ENCODE results near the gene CCNYL1. TPM values are rescaled to one million over a fixed set of nuclear protein-coding genes. Genes with fewer than 3 reads are reported as not detected.

The CCNYL1 gene
- total and polyA plus RNA-seq, 9 donors: 4.3 to 13.8 (median 7.4) TPM

DNA sequence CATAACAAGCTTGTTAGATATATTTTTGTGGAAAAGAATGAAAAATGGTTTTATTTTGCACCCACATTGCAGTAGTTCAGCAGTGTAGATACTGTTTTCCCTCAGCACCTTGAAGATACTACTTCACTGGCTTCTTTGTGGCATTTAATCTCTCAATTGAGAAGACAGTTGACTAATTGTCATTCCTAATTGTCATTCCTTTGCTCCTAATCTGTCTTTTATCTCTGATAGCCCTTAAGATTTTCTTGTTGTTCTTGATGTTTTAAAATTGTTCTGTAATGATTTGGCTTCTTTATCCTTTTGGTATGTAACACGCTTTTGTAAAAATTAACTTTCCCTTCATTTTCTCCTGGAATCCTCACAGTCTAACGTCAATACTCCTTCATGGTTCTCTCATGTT is 38.0 kb upstream of the CCNYL1 start:
- H3K27ac ChIP-seq: no peak overlapping the region
- H3K27me3 ChIP-seq: no peaks in the 10 kb centered on the region
- no peaks in the 10 kb centered on the region for H3K9me3 ChIP-seq
- H3K36me3 ChIP-seq: no peaks in the 10 kb centered on the region
- intact Hi-C loops (cut with DNase I): no loop called here
- TF ChIP-seq EP300 (IDR thresholded peaks at IDR 0.05) (no peak), CTCF (IDR thresholded peaks at IDR 0.05) (no peak), POLR2A (IDR thresholded peaks at IDR 0.05) (no peak)
- no peaks in the 10 kb centered on the region for H3K4me1 ChIP-seq (ENCODE audit: insufficient read depth)
- DNase-seq: no peak
- WGBS, 3 donors: 47 to 70% (median 61%) methylated on average over 2 of the region's 2 CpGs
- H3K4me3 ChIP-seq: no peak overlapping the region

DNA sequence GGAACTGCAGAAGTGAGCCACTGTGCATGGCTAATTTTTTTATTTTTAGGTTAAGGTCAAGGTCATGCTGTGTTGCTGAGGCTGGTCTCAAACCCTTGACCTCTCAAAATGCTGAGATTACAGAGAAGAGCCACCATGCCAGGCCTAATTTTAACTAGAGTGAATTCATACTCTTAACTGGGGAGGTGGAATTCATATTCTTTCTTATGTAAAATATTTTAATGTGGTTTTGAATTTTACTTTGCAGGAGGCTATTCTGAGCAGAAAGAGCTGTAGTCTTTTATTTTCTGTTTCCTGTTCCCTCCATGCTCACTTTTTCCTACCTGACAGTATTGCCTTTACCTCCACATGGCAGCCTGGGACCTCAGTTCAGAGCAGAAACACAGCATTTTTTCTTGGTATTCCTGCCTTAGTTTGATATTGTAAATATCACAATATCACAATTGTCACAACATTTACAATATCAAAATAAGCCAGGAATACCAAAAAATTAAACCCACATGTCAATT is 37.1 kb upstream of the CCNYL1 start:
- no peak for DNase-seq
- Histone ChIP-seq H3K27me3 (no peaks in the 10 kb centered on the region), H3K4me1 (ENCODE audit: insufficient read depth) (no peaks in the 10 kb centered on the region), H3K36me3 (no peaks in the 10 kb centered on the region), H3K9me3 (no peaks in the 10 kb centered on the region), H3K4me3 (no peak overlapping the region), H3K27ac (no peak overlapping the region)
- TF ChIP-seq CTCF (IDR thresholded peaks at IDR 0.05) (no peak), EP300 (IDR thresholded peaks at IDR 0.05) (no peak), POLR2A (IDR thresholded peaks at IDR 0.05) (no peak)
- intact Hi-C loops (cut with DNase I): no loop called here

- no peaks in the 10 kb centered on the region for H3K9me3 ChIP-seq
- WGBS, 3 donors: 72 to 74% (median 74%) methylated on average over 2 of the region's 2 CpGs
Measured at GRCh38 chr2:207674826-207675225, 36.6 kb upstream of the CCNYL1 start.

GRCh38 chr2:207676827-207677354 is 34.5 kb upstream of the CCNYL1 start:
- Histone ChIP-seq H3K4me3 (no peak overlapping the region), H3K27me3 (no peaks in the 10 kb centered on the region), H3K4me1 (ENCODE audit: insufficient read depth) (no peaks in the 10 kb centered on the region), H3K9me3 (no peaks in the 10 kb centered on the region), H3K36me3 (no peaks in the 10 kb centered on the region), H3K27ac (no peak overlapping the region)
- intact Hi-C loops (cut with DNase I): no loop called here
- WGBS, 3 donors: 3 to 8% (median 5%) methylated on average over 5 of the region's 5 CpGs
- DNase-seq: no peak
- TF ChIP-seq POLR2A (IDR thresholded peaks at IDR 0.05) (no peak), EP300 (IDR thresholded peaks at IDR 0.05) (no peak), CTCF (IDR thresholded peaks at IDR 0.05) (no peak)

More at GRCh38 chr2:207674826-207675225, 36.6 kb upstream of the CCNYL1 start:
- Histone ChIP-seq H3K27ac (no peak overlapping the region), H3K36me3 (no peaks in the 10 kb centered on the region), H3K4me1 (ENCODE audit: insufficient read depth) (no peaks in the 10 kb centered on the region), H3K27me3 (no peaks in the 10 kb centered on the region), H3K4me3 (no peak overlapping the region)
- DNase-seq: no peak
- no peak for TF ChIP-seq EP300 (IDR thresholded peaks at IDR 0.05)
- intact Hi-C loops (cut with DNase I): no loop called here

- Histone ChIP-seq H3K27ac (no peak overlapping the region), H3K4me1 (ENCODE audit: insufficient read depth) (no peaks in the 10 kb centered on the region), H3K9me3 (no peaks in the 10 kb centered on the region), H3K27me3 (no peaks in the 10 kb centered on the region), H3K36me3 (no peaks in the 10 kb centered on the region), H3K4me3 (no peak overlapping the region)
- TF ChIP-seq CTCF (IDR thresholded peaks at IDR 0.05) (no peak), POLR2A (IDR thresholded peaks at IDR 0.05) (no peak), EP300 (IDR thresholded peaks at IDR 0.05) (no peak)
- intact Hi-C loops (cut with DNase I): no loop called here
- no peak for DNase-seq
- 13 to 19% (median 18%) methylated on average over 30 to 52 of the region's 52 CpGs for WGBS, 3 donors
Measured at GRCh38 chr2:207681431-207681830, 30.0 kb upstream of the CCNYL1 start.

Measured in ovary (tissue), 9 donors.